Lower leg skin (tissue), 4 donors: Measurements from ENCODE around the gene LILRB5. TPM values are rescaled to one million over a fixed set of nuclear protein-coding genes. Genes with fewer than 3 reads are reported as not detected.

ENCODE experiments used
- DNase-seq, 2 donors: peaks; one replicate each; pipeline ENCODE4 v3.0.0-alpha.2; 2019; ENCODE audit warnings: low spot score in 2 of 2
- H3K4me3 ChIP-seq: fragments of 200-600 bp; sonication (generic); 2 replicates; pipeline ENCODE4 v1.5.1; 2017; ENCODE audit warnings: mild to moderate bottlenecking, low read depth; ENCODE audit not compliant: poor library complexity, severe bottlenecking
- CTCF ChIP-seq, 3 donors: fragments of 450-650 bp; IDR thresholded peaks; one replicate each; pipeline ENCODE4 v1.5.1; 2016; ENCODE audit warnings: antibody characterized with exemption in 3 of 3, mild to moderate bottlenecking in 3 of 3, moderate library complexity in 2 of 3
- POLR2A ChIP-seq, 2 donors: fragments of 450-650 bp; IDR thresholded peaks; one replicate each; pipeline ENCODE4 v1.6.1; 2016 to 2017; ENCODE audit warnings: antibody characterized with exemption in 2 of 2, mild to moderate bottlenecking in 1 of 2, moderate library complexity in 1 of 2
- WGBS, 2 donors: methylation state at CpG; one replicate each; pipeline ENCODE4 v1.1.5; 2018; 5-methylcytosine and 5-hydroxymethylcytosine counted together
- intact Hi-C: fragments of 100-400 bp; cut with DNase I; formaldehyde crosslinking; loops from one replicate; pipeline ENCODE4 v1.15.0; 2023; ENCODE audit warnings: low total_unique reads
- total RNA-seq, 4 donors: library from RNA; depleted of rRNA; stranded (reverse); fragments of >200 nt; gene quantifications; one replicate each; pipeline ENCODE4 v1.1.0, GENCODE V29; 2016

Gene LILRB5
- total RNA-seq, 4 donors from 2014 or later = 2.5 to 4.9 (median 4.1) TPM

GRCh38 chr19:54206831-54207177, 50.3 kb downstream of the LILRB5 start:
- TF ChIP-seq POLR2A (IDR thresholded peaks at IDR 0.05) (no peak), CTCF (IDR thresholded peaks at IDR 0.05) (no peak)
- no peak for DNase-seq
- no peak overlapping the region for H3K4me3 ChIP-seq
- intact Hi-C loops = no loop called here
- WGBS, 2 donors = 78 to 87% methylated on average over 13 of the region's 13 CpGs

GRCh38 chr19:54206030-54206830, 50.8 kb downstream of the LILRB5 start:
- TF ChIP-seq POLR2A (IDR thresholded peaks at IDR 0.05) (no peak), CTCF (IDR thresholded peaks at IDR 0.05) (no peak)
- intact Hi-C loops = no loop called here
- 89 to 94% methylated on average over 27 of the region's 27 CpGs for WGBS, 2 donors
- no peak overlapping the region for H3K4me3 ChIP-seq
- DNase-seq = no peak

- no peak for DNase-seq
- WGBS, 2 donors = 73 to 81% methylated on average over 4 of the region's 4 CpGs
- no peak overlapping the region for H3K4me3 ChIP-seq
- no peak for TF ChIP-seq CTCF (IDR thresholded peaks at IDR 0.05)
- no peak for TF ChIP-seq POLR2A (IDR thresholded peaks at IDR 0.05)
- intact Hi-C loops = no loop called here
These were observed 52.2 kb downstream of the LILRB5 start for GRCh38 chr19:54204767-54205468.

- no peak for DNase-seq
- no peak for TF ChIP-seq POLR2A (IDR thresholded peaks at IDR 0.05)
- TF ChIP-seq CTCF (IDR thresholded peaks at IDR 0.05) = no peak
- intact Hi-C loops = no loop called here
- 56 to 62% methylated on average over 9 of the region's 9 CpGs for WGBS, 2 donors
- no peak overlapping the region for H3K4me3 ChIP-seq
These were observed 53.9 kb downstream of the LILRB5 start for GRCh38 chr19:54203151-54203611.

- WGBS, 2 donors = 72 to 82% methylated on average over 13 of the region's 13 CpGs
- intact Hi-C loops = no loop called here
- no peak for DNase-seq
- TF ChIP-seq POLR2A (IDR thresholded peaks at IDR 0.05) (no peak), CTCF (IDR thresholded peaks at IDR 0.05) (no peak)
- H3K4me3 ChIP-seq = no peak overlapping the region
These were observed 55.1 kb downstream of the LILRB5 start for GRCh38 chr19:54201980-54202379.
